Measurements from ENCODE around the gene NLRP1. TPM values are rescaled to one million over a fixed set of nuclear protein-coding genes. Genes with fewer than 3 reads are reported as not detected.

Gene NLRP1
- total and polyA plus RNA-seq, 10 of the 15 experiments (the other 5 are each of a cell fraction or from before 2014, with no cell fraction given) = 2.8 to 21.8 (median 11.9) TPM

- in situ Hi-C loops (cut with MboI) = no loop called here
These were observed 84.1 kb downstream of the NLRP1 start for GRCh38 chr17:5500247-5500588.

More at GRCh38 chr17:5500247-5500588, 84.1 kb downstream of the NLRP1 start:
- POLR2A ChIA-PET = no interaction called here
- no peak overlapping the region; the same call in 1 of the 2 replicates for H2AFZ ChIP-seq (ENCODE audit: control insufficient read depth, low read depth, low read length)
- no peaks in the 10 kb centered on the region for H3K4me1 ChIP-seq (ENCODE audit: control insufficient read depth, insufficient read depth, low read length)
- ATAC-seq (no peak), DNase-seq (ENCODE audit: low read depth, low spot score) (no peak), FAIRE-seq (no peak)
- H3K36me3 ChIP-seq (ENCODE audit: control insufficient read depth in 2 of 2, insufficient read depth in 2 of 2, low read length in 1 of 2) = no peaks in the 10 kb centered on the region
- no TSS peak for BruUV-seq (replicated peaks)
- TF ChIP-seq BACH1 (IDR thresholded peaks at IDR 0.05; ENCODE audit: borderline replicate concordance) (no peak), SKIL (IDR thresholded peaks at IDR 0.05; ENCODE audit: low read depth, poor library complexity, severe bottlenecking) (no peak)
- intact Hi-C loops (cut with micrococcal nuclease; ENCODE audit: unreplicated experiment) = no loop called here
- RAD21 ChIA-PET (ENCODE audit: unreplicated experiment) = no interaction called here
- SMC1A ChIA-PET (ENCODE audit: uncharacterized antibody, unreplicated experiment) = no interaction called here
- H3K4me3 ChIP-seq = peak overlapping the region; percentile 69
- H3K9ac ChIP-seq (ENCODE audit: control insufficient read depth, insufficient read depth, low read length) = no peak overlapping the region
- CTCF ChIA-PET = no interaction called here
- H3K27me3 ChIP-seq (replicated peaks in 1 of 2; ENCODE audit: control insufficient read depth in 2 of 2, insufficient read depth in 2 of 2, low read length in 1 of 2) = peaks cover 0 to 2% of the 10 kb centered on the region in 2 experiments; a peak in 2 of 4 replicates
- H3K79me2 ChIP-seq (ENCODE audit: control insufficient read depth, insufficient read depth, low read length) = no peaks in the 10 kb centered on the region
- no peak overlapping the region for H3K27ac ChIP-seq (ENCODE audit: control insufficient read depth, insufficient read depth)
- WGBS (ENCODE audit: insufficient coverage, insufficient replicate concordance, low lambda C conversion rate, missing lambda C conversion rate) = 11% methylated on average over 18 of the region's 18 CpGs
- H3K4me2 ChIP-seq (ENCODE audit: control insufficient read depth, insufficient read depth) = peak overlapping the region; percentile 76
- no peaks in the 10 kb centered on the region for H4K20me1 ChIP-seq (ENCODE audit: control insufficient read depth, insufficient read depth)
- H3K9me3 ChIP-seq (replicated peaks; ENCODE audit: control insufficient read depth, insufficient read depth, low read length) = no peaks in the 10 kb centered on the region
